ENCODE measurements around the gene CHRM2.

CHRM2 gene

GRCh38 chr7:137003566-137003965 is 135.1 kb downstream of the CHRM2 start:
- Histone ChIP-seq H3K27me3 (ENCODE audit: insufficient read depth, poor library complexity, severe bottlenecking) (peaks cover 31% of the 10 kb centered on the region), H3K27ac (ENCODE audit: poor library complexity, severe bottlenecking) (no peak overlapping the region), H3K36me3 (ENCODE audit: low read depth) (no peaks in the 10 kb centered on the region), H3K4me3 (ENCODE audit: severe bottlenecking) (no peak overlapping the region), H3K9me3 (ENCODE audit: severe bottlenecking) (no peaks in the 10 kb centered on the region), H3K4me1 (ENCODE audit: insufficient read depth, poor library complexity, severe bottlenecking) (no peaks in the 10 kb centered on the region)
- ATAC-seq (ENCODE audit: low read depth) (no peak), DNase-seq (ENCODE audit: low spot score) (no peak)
- TF ChIP-seq CTCF (IDR thresholded peaks at IDR 0.05; ENCODE audit: poor library complexity, severe bottlenecking) = no peak

- H3K27me3 ChIP-seq (ENCODE audit: insufficient read depth, poor library complexity, severe bottlenecking) = peaks cover 31% of the 10 kb centered on the region
- no peaks in the 10 kb centered on the region for H3K9me3 ChIP-seq (ENCODE audit: severe bottlenecking)
- DNase-seq (ENCODE audit: low spot score) = no peak
- H3K27ac ChIP-seq (ENCODE audit: poor library complexity, severe bottlenecking) = no peak overlapping the region
- no peak for TF ChIP-seq CTCF (IDR thresholded peaks at IDR 0.05; ENCODE audit: poor library complexity, severe bottlenecking)
- no peaks in the 10 kb centered on the region for H3K4me1 ChIP-seq (ENCODE audit: insufficient read depth, poor library complexity, severe bottlenecking)
- no peak for ATAC-seq (ENCODE audit: low read depth)
- no peaks in the 10 kb centered on the region for H3K36me3 ChIP-seq (ENCODE audit: low read depth)
- no peak overlapping the region for H3K4me3 ChIP-seq (ENCODE audit: severe bottlenecking)
Observed at GRCh38 chr7:137005873-137006272, 137.4 kb downstream of the CHRM2 start.

GRCh38 chr7:137006293-137006692 is 137.8 kb downstream of the CHRM2 start:
- ATAC-seq (ENCODE audit: low read depth) (no peak), DNase-seq (ENCODE audit: low spot score) (no peak)
- Histone ChIP-seq H3K9me3 (ENCODE audit: severe bottlenecking) (no peaks in the 10 kb centered on the region), H3K27me3 (ENCODE audit: insufficient read depth, poor library complexity, severe bottlenecking) (peaks cover 31% of the 10 kb centered on the region), H3K27ac (ENCODE audit: poor library complexity, severe bottlenecking) (no peak overlapping the region), H3K36me3 (ENCODE audit: low read depth) (no peaks in the 10 kb centered on the region), H3K4me3 (ENCODE audit: severe bottlenecking) (no peak overlapping the region), H3K4me1 (ENCODE audit: insufficient read depth, poor library complexity, severe bottlenecking) (no peaks in the 10 kb centered on the region)
- no peak for TF ChIP-seq CTCF (IDR thresholded peaks at IDR 0.05; ENCODE audit: poor library complexity, severe bottlenecking)

GRCh38 chr7:137007001-137007694 is 138.7 kb downstream of the CHRM2 start:
- no peaks in the 10 kb centered on the region for H3K4me1 ChIP-seq (ENCODE audit: insufficient read depth, poor library complexity, severe bottlenecking)
- H3K27me3 ChIP-seq (ENCODE audit: insufficient read depth, poor library complexity, severe bottlenecking) = peaks cover 31% of the 10 kb centered on the region
- TF ChIP-seq CTCF (IDR thresholded peaks at IDR 0.05; ENCODE audit: poor library complexity, severe bottlenecking) = no peak
- DNase-seq (ENCODE audit: low spot score) = no peak
- no peak overlapping the region for H3K27ac ChIP-seq (ENCODE audit: poor library complexity, severe bottlenecking)
- no peaks in the 10 kb centered on the region for H3K36me3 ChIP-seq (ENCODE audit: low read depth)
- H3K4me3 ChIP-seq (ENCODE audit: severe bottlenecking) = no peak overlapping the region
- ATAC-seq (ENCODE audit: low read depth) = no peak
- no peaks in the 10 kb centered on the region for H3K9me3 ChIP-seq (ENCODE audit: severe bottlenecking)

GRCh38 chr7:137009404-137009803 is 141.0 kb downstream of the CHRM2 start:
- Histone ChIP-seq H3K36me3 (ENCODE audit: low read depth) (no peaks in the 10 kb centered on the region), H3K27me3 (ENCODE audit: insufficient read depth, poor library complexity, severe bottlenecking) (peaks cover 34% of the 10 kb centered on the region), H3K4me3 (ENCODE audit: severe bottlenecking) (no peak overlapping the region), H3K4me1 (ENCODE audit: insufficient read depth, poor library complexity, severe bottlenecking) (no peaks in the 10 kb centered on the region), H3K9me3 (ENCODE audit: severe bottlenecking) (no peaks in the 10 kb centered on the region), H3K27ac (ENCODE audit: poor library complexity, severe bottlenecking) (no peak overlapping the region)
- no peak for ATAC-seq (ENCODE audit: low read depth)
- no peak for DNase-seq (ENCODE audit: low spot score)
- TF ChIP-seq CTCF (IDR thresholded peaks at IDR 0.05; ENCODE audit: poor library complexity, severe bottlenecking) = no peak
